OCI-LY3 (cell line): ENCODE data around the gene NR3C1.

Source experiments
- CTCF ChIP-seq: fragments of 200-600, 300-600 bp; sonication (generic); IDR thresholded peaks from 2 replicates; pipeline ENCODE4 v1.5.1; 2014; ENCODE audit warnings: antibody characterized with exemption, low read length, low read depth
- EZH2phosphoT487 ChIP-seq: fragments of 200-600 bp; shearing (Covaris generic); IDR thresholded peaks from 2 replicates; pipeline ENCODE4 v1.6.1; 2018; ENCODE audit warnings: antibody characterized with exemption, mixed run types, low read depth

- TF ChIP-seq CTCF (no peak), EZH2phosphoT487 (no peak)
Measured at GRCh38 chr5:143311428-143311827, 92.1 kb downstream of the NR3C1 start.
